ENCODE measurements around the gene EIF3B.
"Not testable (repeated sequence)": the region's sequence is repeated elsewhere in the genome, so short reads cannot be mapped to it uniquely, and the experiment has no call there.

EIF3B gene

GRCh38 chr7:2354186-2354938, at the start of gene EIF3B:
Gene EIF3B, plus strand, starts transcription at chr7:2354827. Its CDS starts 95 bp downstream, at chr7:2354922.
- in situ Hi-C loops (cut with MboI; ENCODE audit: low sequenced_read_pairs) = no loop called here

GRCh38 chr7:2305258-2305657, 49.4 kb upstream of the EIF3B start:
- in situ Hi-C loops (cut with MboI; ENCODE audit: low sequenced_read_pairs) = not testable (repeated sequence)

GRCh38 chr7:2306688-2307087, 47.9 kb upstream of the EIF3B start:
- in situ Hi-C loops (cut with MboI; ENCODE audit: low sequenced_read_pairs) = no loop called here

- in situ Hi-C loops (cut with MboI; ENCODE audit: low sequenced_read_pairs) = no loop called here
Measured at GRCh38 chr7:2307690-2308107, 46.9 kb upstream of the EIF3B start.

GRCh38 chr7:2309889-2310331, 44.7 kb upstream of the EIF3B start:
- in situ Hi-C loops (cut with MboI; ENCODE audit: low sequenced_read_pairs) = no loop called here

- in situ Hi-C loops (cut with MboI; ENCODE audit: low sequenced_read_pairs) = no loop called here
Measured at GRCh38 chr7:2312267-2312929, 42.2 kb upstream of the EIF3B start.

- in situ Hi-C loops (cut with MboI; ENCODE audit: low sequenced_read_pairs) = no loop called here
Measured at GRCh38 chr7:2313450-2314208, 41.0 kb upstream of the EIF3B start.

GRCh38 chr7:2314209-2314955, 40.2 kb upstream of the EIF3B start, which contains the start of gene SNX8:
Gene SNX8, minus strand, starts transcription at chr7:2314441. Its CDS starts 20 bp downstream, at chr7:2314421.
- in situ Hi-C loops (cut with MboI; ENCODE audit: low sequenced_read_pairs) = no loop called here

- in situ Hi-C loops (cut with MboI; ENCODE audit: low sequenced_read_pairs) = not testable (repeated sequence)
Measured at GRCh38 chr7:2314956-2315530, 39.6 kb upstream of the EIF3B start.

- in situ Hi-C loops (cut with MboI; ENCODE audit: low sequenced_read_pairs) = no loop called here
Measured at GRCh38 chr7:2315787-2316186, 38.8 kb upstream of the EIF3B start.

- in situ Hi-C loops (cut with MboI; ENCODE audit: low sequenced_read_pairs) = no loop called here
Measured at GRCh38 chr7:2316578-2316977, 38.0 kb upstream of the EIF3B start.

GRCh38 chr7:2317556-2318293, 36.9 kb upstream of the EIF3B start:
- in situ Hi-C loops (cut with MboI; ENCODE audit: low sequenced_read_pairs) = no loop called here

- in situ Hi-C loops (cut with MboI; ENCODE audit: low sequenced_read_pairs) = no loop called here
Measured at GRCh38 chr7:2321020-2321419, 33.6 kb upstream of the EIF3B start.

GRCh38 chr7:2325162-2325561, 29.5 kb upstream of the EIF3B start:
- in situ Hi-C loops (cut with MboI; ENCODE audit: low sequenced_read_pairs) = loop anchor here (25.0 kb wide), 1 partner anchor 538 kb away; no protein-coding TSS in a partner anchor

GRCh38 chr7:2326951-2327350, 27.7 kb upstream of the EIF3B start:
- in situ Hi-C loops (cut with MboI; ENCODE audit: low sequenced_read_pairs) = loop anchor here (25.0 kb wide), 1 partner anchor 540 kb away; no protein-coding TSS in a partner anchor

- in situ Hi-C loops (cut with MboI; ENCODE audit: low sequenced_read_pairs) = loop anchor here (25.0 kb wide), 1 partner anchor 543 kb away; no protein-coding TSS in a partner anchor
Measured at GRCh38 chr7:2330493-2330892, 24.1 kb upstream of the EIF3B start.

GRCh38 chr7:2331707-2332106, 22.9 kb upstream of the EIF3B start:
- in situ Hi-C loops (cut with MboI; ENCODE audit: low sequenced_read_pairs) = loop anchor here (25.0 kb wide), 1 partner anchor 544 kb away; no protein-coding TSS in a partner anchor

GRCh38 chr7:2332606-2333231, 21.9 kb upstream of the EIF3B start:
- in situ Hi-C loops (cut with MboI; ENCODE audit: low sequenced_read_pairs) = loop anchor here (25.0 kb wide), 1 partner anchor 545 kb away; no protein-coding TSS in a partner anchor

Data from HL-60/S4 (cell line).